Stomach (tissue), 4 donors: Measurements from ENCODE around the gene RNF34.
"Not testable (repeated sequence)": the region's sequence is repeated elsewhere in the genome, so short reads cannot be mapped to it uniquely, and the experiment has no call there.

Experiments used
- EP300 ChIP-seq: sonication (generic); formaldehyde crosslinking; IDR thresholded peaks from one replicate; pipeline ENCODE4 v1.6.1; 2017; ENCODE audit warnings: antibody characterized with exemption
- POLR2A ChIP-seq, 4 donors: fragments of 450-650 bp; IDR thresholded peaks; one replicate each; pipeline ENCODE4 v1.6.1; 2016; ENCODE audit warnings: antibody characterized with exemption in 4 of 4, control low read depth in 2 of 4, mild to moderate bottlenecking in 1 of 4, moderate library complexity in 1 of 4
- TF ChIP-seq, protein P1 (sequence below), 7 experiments: fragments of 450-650 bp in 4 of 7; fragments of 200-600 bp in 3 of 7; sonication (generic) in 3 of 7; IDR thresholded peaks; one replicate each; pipeline ENCODE4 v1.5.1; 2016 to 2019; ENCODE audit warnings: antibody characterized with exemption in 7 of 7, control low read depth in 2 of 7, mild to moderate bottlenecking in 1 of 7

DNA sequence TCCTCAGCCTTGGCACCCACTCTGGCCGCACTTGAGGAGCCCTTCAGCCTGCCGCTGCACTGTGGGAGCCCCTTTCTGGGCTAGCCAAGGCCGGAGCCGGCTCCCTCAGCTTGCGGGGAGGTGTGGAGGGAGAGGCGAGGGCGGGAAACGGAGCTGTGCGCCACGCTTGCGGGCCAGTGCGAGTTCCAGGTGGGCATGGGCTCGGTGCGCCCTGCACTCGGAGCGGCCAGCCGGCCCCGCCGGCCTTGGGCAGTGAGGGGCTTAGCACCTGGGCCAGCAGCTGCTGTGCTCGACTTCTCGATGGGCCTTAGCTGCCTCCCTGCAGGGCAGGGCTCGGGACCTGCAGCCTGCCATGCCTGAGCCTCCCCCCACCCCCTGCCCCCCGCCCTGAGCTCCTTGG lies 25.6 kb upstream of the RNF34 start:
- not testable (repeated sequence) for TF ChIP-seq POLR2A (IDR thresholded peaks at IDR 0.05); EP300
- TF ChIP-seq, protein P1, sequence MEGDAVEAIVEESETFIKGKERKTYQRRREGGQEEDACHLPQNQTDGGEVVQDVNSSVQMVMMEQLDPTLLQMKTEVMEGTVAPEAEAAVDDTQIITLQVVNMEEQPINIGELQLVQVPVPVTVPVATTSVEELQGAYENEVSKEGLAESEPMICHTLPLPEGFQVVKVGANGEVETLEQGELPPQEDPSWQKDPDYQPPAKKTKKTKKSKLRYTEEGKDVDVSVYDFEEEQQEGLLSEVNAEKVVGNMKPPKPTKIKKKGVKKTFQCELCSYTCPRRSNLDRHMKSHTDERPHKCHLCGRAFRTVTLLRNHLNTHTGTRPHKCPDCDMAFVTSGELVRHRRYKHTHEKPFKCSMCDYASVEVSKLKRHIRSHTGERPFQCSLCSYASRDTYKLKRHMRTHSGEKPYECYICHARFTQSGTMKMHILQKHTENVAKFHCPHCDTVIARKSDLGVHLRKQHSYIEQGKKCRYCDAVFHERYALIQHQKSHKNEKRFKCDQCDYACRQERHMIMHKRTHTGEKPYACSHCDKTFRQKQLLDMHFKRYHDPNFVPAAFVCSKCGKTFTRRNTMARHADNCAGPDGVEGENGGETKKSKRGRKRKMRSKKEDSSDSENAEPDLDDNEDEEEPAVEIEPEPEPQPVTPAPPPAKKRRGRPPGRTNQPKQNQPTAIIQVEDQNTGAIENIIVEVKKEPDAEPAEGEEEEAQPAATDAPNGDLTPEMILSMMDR (IDR thresholded peaks at IDR 0.05): not testable (repeated sequence)
